ENCODE measurements around the gene SULT1C4. TPM values are rescaled to one million over a fixed set of nuclear protein-coding genes. Genes with fewer than 3 reads are reported as not detected.

Gene SULT1C4
- polyA plus RNA-seq, 3 donors from 2014 or later = not detected

Other genes with a start within 250 kb of the SULT1C4 start
- not detected for gene SULT1C3, start 138.0 kb upstream of the SULT1C4 start, polyA plus RNA-seq
- gene SULT1C2, start 89.1 kb upstream of the SULT1C4 start, polyA plus RNA-seq = not detected
- 10 to 100 TPM in 2 of 3 donors, 1 to 10 TPM in 1; 9.7 to 65.9 (median 21.6) TPM for gene GCC2, start 71.3 kb downstream of the SULT1C4 start, polyA plus RNA-seq
- 10 to 100 TPM; 31.3 to 64.7 (median 60.6) TPM for gene LIMS1, start 156.5 kb downstream of the SULT1C4 start, polyA plus RNA-seq

All from immature natural killer cell (primary cell).